GM23338 (cell line): Measurements from ENCODE around the gene SIRPB2. TPM values are rescaled to one million over a fixed set of nuclear protein-coding genes. Genes with fewer than 3 reads are reported as not detected.

Experiments
- ATAC-seq: fragments of 200-7000 bp; cut with Tn5 transposase; 3 replicates; pipeline ENCODE4 v1.9.1; 2020
- DNase-seq: peaks from one replicate; pipeline ENCODE4 v3.0.0-alpha.2; 2015; ENCODE audit warnings: low spot score
- H2AFZ ChIP-seq: fragments of 200-600 bp; sonication (generic); 2 replicates; pipeline ENCODE4 v1.8.0; 2016; ENCODE audit warnings: antibody characterized with exemption, mild to moderate bottlenecking, moderate library complexity
- H3F3A ChIP-seq: fragments of 200-600 bp; sonication (generic); replicated peaks from 2 replicates; pipeline ENCODE4 v1.8.0; 2017; ENCODE audit warnings: antibody characterized with exemption, mixed run types, low read depth
- H3K27ac ChIP-seq: fragments of 200-600 bp; sonication (generic); 2 replicates; pipeline ENCODE4 v1.6.1; 2016; ENCODE audit warnings: low read depth
- H3K27me3 ChIP-seq: fragments of 200-600 bp; sonication (generic); 2 replicates; pipeline ENCODE4 v1.8.0; 2016; ENCODE audit warnings: mild to moderate bottlenecking, mixed run types, moderate library complexity; ENCODE audit not compliant: insufficient read depth
- H3K36me3 ChIP-seq: fragments of 200-600 bp; sonication (generic); 2 replicates; pipeline ENCODE4 v1.8.0; 2016; ENCODE audit warnings: mild to moderate bottlenecking; ENCODE audit not compliant: insufficient read depth
- H3K4me1 ChIP-seq: fragments of 200-600 bp; sonication (generic); 2 replicates; pipeline ENCODE4 v1.8.0; 2016; ENCODE audit warnings: mild to moderate bottlenecking, moderate library complexity; ENCODE audit not compliant: insufficient read depth
- H3K4me2 ChIP-seq: fragments of 200-600 bp; sonication (generic); 2 replicates; pipeline ENCODE4 v1.7.1; 2017; ENCODE audit warnings: mixed run types
- H3K4me3 ChIP-seq: fragments of 200-600 bp; sonication (generic); 2 replicates; pipeline ENCODE4 v1.6.1; 2016; ENCODE audit warnings: mixed run types
- H3K79me2 ChIP-seq: fragments of 200-600 bp; sonication (generic); replicated peaks from 2 replicates; pipeline ENCODE4 v1.8.0; 2017; ENCODE audit warnings: mild to moderate bottlenecking; ENCODE audit not compliant: insufficient read depth
- H3K9me2 ChIP-seq: fragments of 200-600 bp; sonication (generic); 2 replicates; pipeline ENCODE4 v1.8.0; 2017; ENCODE audit not compliant: insufficient read depth
- H4K20me1 ChIP-seq: fragments of 200-600 bp; sonication (generic); replicated peaks from 2 replicates; pipeline ENCODE4 v1.8.0; 2017; ENCODE audit warnings: mild to moderate bottlenecking; ENCODE audit not compliant: insufficient read depth
- H3K27ac Mint-ChIP-seq: 2 replicates; pipeline ENCODE4 v1.8.0; 2020; ENCODE audit warnings: inconsistent platforms, mild to moderate bottlenecking, moderate library complexity, mixed read lengths
- H3K27me3 Mint-ChIP-seq: 3 replicates; pipeline ENCODE4 v1.8.0; 2022; ENCODE audit warnings: low read depth, mild to moderate bottlenecking, moderate library complexity, mixed read lengths, inconsistent platforms; ENCODE audit not compliant: insufficient read depth, poor library complexity
- H3K36me3 Mint-ChIP-seq: 3 replicates; pipeline ENCODE4 v1.8.0; 2021; ENCODE audit warnings: low read depth, mild to moderate bottlenecking, inconsistent platforms, moderate library complexity, mixed read lengths
- H3K4me1 Mint-ChIP-seq: 3 replicates; pipeline ENCODE4 v1.8.0; 2020; ENCODE audit warnings: mild to moderate bottlenecking, inconsistent platforms, mixed read lengths
- H3K4me3 Mint-ChIP-seq: 3 replicates; pipeline ENCODE4 v1.8.0; 2021; ENCODE audit warnings: moderate library complexity, mild to moderate bottlenecking, inconsistent platforms, mixed read lengths
- H3K9me3 Mint-ChIP-seq: 3 replicates; pipeline ENCODE4 v1.8.0; 2020; ENCODE audit warnings: moderate library complexity, mild to moderate bottlenecking, inconsistent platforms, mixed read lengths
- CREB1 ChIP-seq: fragments of 250-450 bp; sonication (Bioruptor Pico); IDR thresholded peaks from 2 replicates; pipeline ENCODE4 v1.5.0; 2020; ENCODE audit warnings: low read depth, mild to moderate bottlenecking, moderate library complexity
- ETS1 ChIP-seq: IDR thresholded peaks from 2 replicates; pipeline ENCODE4 v1.6.1; 2016; ENCODE audit warnings: antibody characterized with exemption
- EZH2 ChIP-seq: fragments of 200-600 bp; sonication (generic); IDR thresholded peaks from one replicate; pipeline ENCODE4 v1.8.0; 2017; ENCODE audit warnings: antibody characterized with exemption, mild to moderate bottlenecking, low read depth; ENCODE audit not compliant: unreplicated experiment
- EZH2phosphoT487 ChIP-seq: fragments of 200-600 bp; sonication (generic); IDR thresholded peaks from one replicate; pipeline ENCODE4 v1.8.1; 2018; ENCODE audit warnings: antibody characterized with exemption; ENCODE audit not compliant: unreplicated experiment
- JUNB ChIP-seq: IDR thresholded peaks from one replicate; pipeline ENCODE4 v1.6.1; 2016; ENCODE audit warnings: antibody characterized with exemption; ENCODE audit not compliant: unreplicated experiment
- NANOG ChIP-seq: IDR thresholded peaks from 2 replicates; pipeline ENCODE4 v1.6.1; 2016; ENCODE audit warnings: antibody characterized with exemption, borderline replicate concordance
- POLR2AphosphoS5 ChIP-seq: IDR thresholded peaks from 2 replicates; pipeline ENCODE4 v1.6.1; 2016; ENCODE audit warnings: antibody characterized with exemption, low read depth
- REST ChIP-seq: IDR thresholded peaks from one replicate; pipeline ENCODE4 v1.6.1; 2018; ENCODE audit warnings: antibody characterized with exemption; ENCODE audit not compliant: unreplicated experiment
- STAT1 ChIP-seq: IDR thresholded peaks from one replicate; pipeline ENCODE4 v1.6.1; 2016; ENCODE audit warnings: antibody characterized with exemption; ENCODE audit not compliant: unreplicated experiment
- ZNF114 ChIP-seq: fragments of 250-450 bp; sonication (Bioruptor Pico); IDR thresholded peaks from 2 replicates; pipeline ENCODE4 v1.5.0; 2020; ENCODE audit warnings: mild to moderate bottlenecking, moderate library complexity
- ZNF331 ChIP-seq: fragments of 250-450 bp; sonication (Bioruptor Pico); IDR thresholded peaks from 2 replicates; pipeline ENCODE4 v1.5.0; 2020; ENCODE audit warnings: low read depth, mild to moderate bottlenecking, moderate library complexity
- polyA plus RNA-seq: library from polyadenylated mRNA; unstranded; fragments of >200 nt; fragmentation: Nextera tagmentation; extraction: Ambion mirVana; gene quantifications from 2 replicates; pipeline ENCODE4 v1.2.1, GENCODE V29; 2016
- total RNA-seq: library from RNA; depleted of rRNA; stranded (reverse); fragments of >200 nt; shearing (Covaris generic); gene quantifications from 2 replicates; pipeline ENCODE4 v1.2.3, GENCODE V29; 2014
- TF ChIP-seq, protein P1 (sequence below), 2 experiments: fragments of 200-600 bp in 1 of 2; sonication (generic) in 1 of 2; conservative IDR thresholded peaks; 2 replicates each; pipeline versions ENCODE4 v1.5.1 to v1.6.1; 2016 to 2017; ENCODE audit warnings: antibody characterized with exemption in 2 of 2, low read depth in 2 of 2, mild to moderate bottlenecking in 2 of 2, moderate library complexity in 1 of 2
- TF ChIP-seq, protein P2 (sequence below): fragments of 250-450 bp; sonication (Bioruptor Pico); IDR thresholded peaks from 2 replicates; pipeline ENCODE4 v1.5.0; 2020; ENCODE audit warnings: mild to moderate bottlenecking, moderate library complexity

Gene SIRPB2
- total and polyA plus RNA-seq, 2 experiments from 2014 or later: 0.29 TPM; not detected in 1

GRCh38 chr20:1494436-1494835 is 3.2 kb upstream of the SIRPB2 start:
- Histone ChIP-seq H3K4me2 (no peak overlapping the region), H4K20me1 (no peaks in the 10 kb centered on the region; the same call in 1 of the 2 replicates), H3K36me3 (no peaks in the 10 kb centered on the region), H3K4me1 (no peaks in the 10 kb centered on the region), H3K9me2 (0 out of 2 replicates have a peak, but pooled peaks cover 1% of the 10 kb centered on the region), H2AFZ (no peak overlapping the region; the same call in 1 of the 2 replicates), H3K27me3 (no peaks in the 10 kb centered on the region), H3F3A (no peaks in the 10 kb centered on the region), H3K4me3 (no peak overlapping the region), H3K79me2 (no peaks in the 10 kb centered on the region), H3K27ac (no peak overlapping the region)
- DNase-seq (no peak), ATAC-seq (no peak)
- Mint-ChIP-seq H3K9me3 (no peaks in the 10 kb centered on the region; the same call in 1 of the 3 replicates), H3K4me3 (no peak overlapping the region), H3K27ac (no peak overlapping the region), H3K36me3 (no peaks in the 10 kb centered on the region), H3K27me3 (peaks cover 5% of the 10 kb centered on the region), H3K4me1 (no peaks in the 10 kb centered on the region; the same call in 2 of the 3 replicates)
- TF ChIP-seq STAT1 (no peak), ZNF114 (CRISPR knock-in tag) (no peak), EZH2phosphoT487 (no peak), JUNB (no peak), ZNF331 (CRISPR knock-in tag) (no peak), REST (no peak), POLR2AphosphoS5 (no peak), CREB1 (no peak), ETS1 (no peak), EZH2 (no peak), NANOG (no peak)
- TF ChIP-seq, protein P1, sequence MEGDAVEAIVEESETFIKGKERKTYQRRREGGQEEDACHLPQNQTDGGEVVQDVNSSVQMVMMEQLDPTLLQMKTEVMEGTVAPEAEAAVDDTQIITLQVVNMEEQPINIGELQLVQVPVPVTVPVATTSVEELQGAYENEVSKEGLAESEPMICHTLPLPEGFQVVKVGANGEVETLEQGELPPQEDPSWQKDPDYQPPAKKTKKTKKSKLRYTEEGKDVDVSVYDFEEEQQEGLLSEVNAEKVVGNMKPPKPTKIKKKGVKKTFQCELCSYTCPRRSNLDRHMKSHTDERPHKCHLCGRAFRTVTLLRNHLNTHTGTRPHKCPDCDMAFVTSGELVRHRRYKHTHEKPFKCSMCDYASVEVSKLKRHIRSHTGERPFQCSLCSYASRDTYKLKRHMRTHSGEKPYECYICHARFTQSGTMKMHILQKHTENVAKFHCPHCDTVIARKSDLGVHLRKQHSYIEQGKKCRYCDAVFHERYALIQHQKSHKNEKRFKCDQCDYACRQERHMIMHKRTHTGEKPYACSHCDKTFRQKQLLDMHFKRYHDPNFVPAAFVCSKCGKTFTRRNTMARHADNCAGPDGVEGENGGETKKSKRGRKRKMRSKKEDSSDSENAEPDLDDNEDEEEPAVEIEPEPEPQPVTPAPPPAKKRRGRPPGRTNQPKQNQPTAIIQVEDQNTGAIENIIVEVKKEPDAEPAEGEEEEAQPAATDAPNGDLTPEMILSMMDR (conservative IDR thresholded peaks at IDR 0.05; ENCODE audit: low read depth in 2 of 2): no peak
- TF ChIP-seq, protein P2, sequence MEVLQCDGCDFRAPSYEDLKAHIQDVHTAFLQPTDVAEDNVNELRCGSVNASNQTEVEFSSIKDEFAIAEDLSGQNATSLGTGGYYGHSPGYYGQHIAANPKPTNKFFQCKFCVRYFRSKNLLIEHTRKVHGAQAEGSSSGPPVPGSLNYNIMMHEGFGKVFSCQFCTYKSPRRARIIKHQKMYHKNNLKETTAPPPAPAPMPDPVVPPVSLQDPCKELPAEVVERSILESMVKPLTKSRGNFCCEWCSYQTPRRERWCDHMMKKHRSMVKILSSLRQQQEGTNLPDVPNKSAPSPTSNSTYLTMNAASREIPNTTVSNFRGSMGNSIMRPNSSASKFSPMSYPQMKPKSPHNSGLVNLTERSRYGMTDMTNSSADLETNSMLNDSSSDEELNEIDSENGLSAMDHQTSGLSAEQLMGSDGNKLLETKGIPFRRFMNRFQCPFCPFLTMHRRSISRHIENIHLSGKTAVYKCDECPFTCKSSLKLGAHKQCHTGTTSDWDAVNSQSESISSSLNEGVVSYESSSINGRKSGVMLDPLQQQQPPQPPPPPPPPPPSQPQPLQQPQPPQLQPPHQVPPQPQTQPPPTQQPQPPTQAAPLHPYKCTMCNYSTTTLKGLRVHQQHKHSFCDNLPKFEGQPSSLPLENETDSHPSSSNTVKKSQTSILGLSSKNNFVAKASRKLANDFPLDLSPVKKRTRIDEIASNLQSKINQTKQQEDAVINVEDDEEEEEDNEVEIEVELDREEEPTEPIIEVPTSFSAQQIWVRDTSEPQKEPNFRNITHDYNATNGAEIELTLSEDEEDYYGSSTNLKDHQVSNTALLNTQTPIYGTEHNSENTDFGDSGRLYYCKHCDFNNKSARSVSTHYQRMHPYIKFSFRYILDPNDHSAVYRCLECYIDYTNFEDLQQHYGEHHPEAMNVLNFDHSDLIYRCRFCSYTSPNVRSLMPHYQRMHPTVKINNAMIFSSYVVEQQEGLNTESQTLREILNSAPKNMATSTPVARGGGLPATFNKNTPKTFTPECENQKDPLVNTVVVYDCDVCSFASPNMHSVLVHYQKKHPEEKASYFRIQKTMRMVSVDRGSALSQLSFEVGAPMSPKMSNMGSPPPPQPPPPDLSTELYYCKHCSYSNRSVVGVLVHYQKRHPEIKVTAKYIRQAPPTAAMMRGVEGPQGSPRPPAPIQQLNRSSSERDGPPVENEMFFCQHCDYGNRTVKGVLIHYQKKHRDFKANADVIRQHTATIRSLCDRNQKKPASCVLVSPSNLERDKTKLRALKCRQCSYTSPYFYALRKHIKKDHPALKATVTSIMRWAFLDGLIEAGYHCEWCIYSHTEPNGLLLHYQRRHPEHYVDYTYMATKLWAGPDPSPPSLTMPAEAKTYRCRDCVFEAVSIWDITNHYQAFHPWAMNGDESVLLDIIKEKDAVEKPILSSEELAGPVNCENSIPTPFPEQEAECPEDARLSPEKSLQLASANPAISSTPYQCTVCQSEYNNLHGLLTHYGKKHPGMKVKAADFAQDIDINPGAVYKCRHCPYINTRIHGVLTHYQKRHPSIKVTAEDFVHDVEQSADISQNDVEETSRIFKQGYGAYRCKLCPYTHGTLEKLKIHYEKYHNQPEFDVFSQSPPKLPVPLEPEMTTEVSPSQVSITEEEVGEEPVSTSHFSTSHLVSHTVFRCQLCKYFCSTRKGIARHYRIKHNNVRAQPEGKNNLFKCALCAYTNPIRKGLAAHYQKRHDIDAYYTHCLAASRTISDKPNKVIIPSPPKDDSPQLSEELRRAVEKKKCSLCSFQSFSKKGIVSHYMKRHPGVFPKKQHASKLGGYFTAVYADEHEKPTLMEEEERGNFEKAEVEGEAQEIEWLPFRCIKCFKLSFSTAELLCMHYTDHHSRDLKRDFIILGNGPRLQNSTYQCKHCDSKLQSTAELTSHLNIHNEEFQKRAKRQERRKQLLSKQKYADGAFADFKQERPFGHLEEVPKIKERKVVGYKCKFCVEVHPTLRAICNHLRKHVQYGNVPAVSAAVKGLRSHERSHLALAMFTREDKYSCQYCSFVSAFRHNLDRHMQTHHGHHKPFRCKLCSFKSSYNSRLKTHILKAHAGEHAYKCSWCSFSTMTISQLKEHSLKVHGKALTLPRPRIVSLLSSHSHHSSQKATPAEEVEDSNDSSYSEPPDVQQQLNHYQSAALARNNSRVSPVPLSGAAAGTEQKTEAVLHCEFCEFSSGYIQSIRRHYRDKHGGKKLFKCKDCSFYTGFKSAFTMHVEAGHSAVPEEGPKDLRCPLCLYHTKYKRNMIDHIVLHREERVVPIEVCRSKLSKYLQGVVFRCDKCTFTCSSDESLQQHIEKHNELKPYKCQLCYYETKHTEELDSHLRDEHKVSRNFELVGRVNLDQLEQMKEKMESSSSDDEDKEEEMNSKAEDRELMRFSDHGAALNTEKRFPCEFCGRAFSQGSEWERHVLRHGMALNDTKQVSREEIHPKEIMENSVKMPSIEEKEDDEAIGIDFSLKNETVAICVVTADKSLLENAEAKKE (CRISPR knock-in tag): no peak
